SK-N-SH (cell line): ENCODE data around the gene NPC1. TPM values are rescaled to one million over a fixed set of nuclear protein-coding genes. Genes with fewer than 3 reads are reported as not detected.
"Not testable (repeated sequence)": the region's sequence is repeated elsewhere in the genome, so short reads cannot be mapped to it uniquely, and the experiment has no call there.

Experiments
- CTCF ChIA-PET: fragments of 300-600, 350-600 bp; formaldehyde crosslinking; extraction: SDS; loops from one replicate; lab custom pipeline; 2021; lab: Yijun Ruan, JAX
- POLR2A ChIA-PET: fragments of 350-600 bp; sonication (Branson Sonifier 250); formaldehyde crosslinking; extraction: SDS; loops from one replicate; lab custom pipeline; 2020; ENCODE audit warnings: antibody characterized with exemption, inconsistent platforms; lab: Yijun Ruan, JAX
- DNase-seq: peaks from one replicate; pipeline ENCODE4 v3.0.0; 2012
- H2AFZ ChIP-seq: fragments of 200-600 bp; sonication (generic); 2 replicates; pipeline ENCODE4 v1.8.1; 2016; ENCODE audit warnings: antibody characterized with exemption, mild to moderate bottlenecking, low read depth
- H3F3A ChIP-seq: fragments of 200-600 bp; sonication (generic); replicated peaks from 2 replicates; pipeline ENCODE3; 2016; ENCODE audit warnings: antibody characterized with exemption, mild to moderate bottlenecking; ENCODE audit not compliant: insufficient read depth
- H3K27ac ChIP-seq, 2 experiments: fragments of 200-500 bp in 1 of 2; fragments of 200-600 bp in 1 of 2; sonication (Bioruptor generic) in 1 of 2; sonication (generic), shearing (Covaris generic) in 1 of 2; 2 replicates each; pipeline versions ENCODE4 v1.5.1 to v1.6.1; 2014 to 2016; ENCODE audit warnings: low read depth in 2 of 2, inconsistent platforms in 1 of 2, low read length in 1 of 2, mild to moderate bottlenecking in 1 of 2, mixed read lengths in 1 of 2
- H3K27me3 ChIP-seq: fragments of 200-600 bp; sonication (generic), shearing (Covaris generic); 2 replicates; pipeline ENCODE4 v1.6.1; 2016; ENCODE audit warnings: mixed run types; ENCODE audit not compliant: insufficient read depth
- H3K36me3 ChIP-seq, 2 experiments: fragments of 200-500 bp in 1 of 2; fragments of 200-600 bp in 1 of 2; sonication (Bioruptor generic) in 1 of 2; sonication (generic) in 1 of 2; replicated peaks in 1 of 2; 2 replicates each; pipeline versions ENCODE3 to v1.5.1; 2014 to 2016; ENCODE audit warnings: low read length in 1 of 2, mild to moderate bottlenecking in 1 of 2; ENCODE audit not compliant: insufficient read depth in 2 of 2, control insufficient read depth in 1 of 2
- H3K4me1 ChIP-seq, 2 experiments: fragments of 200-500 bp in 1 of 2; fragments of 200-600 bp in 1 of 2; sonication (Bioruptor generic) in 1 of 2; sonication (generic), shearing (Covaris generic) in 1 of 2; 2 replicates each; pipeline versions ENCODE4 v1.5.1 to v1.6.1; 2014 to 2016; ENCODE audit warnings: low read depth in 1 of 2, low read length in 1 of 2, mixed run types in 1 of 2; ENCODE audit not compliant: insufficient read depth in 2 of 2, control insufficient read depth in 1 of 2
- H3K4me2 ChIP-seq: fragments of 200-600 bp; sonication (generic), shearing (Covaris generic); 2 replicates; pipeline ENCODE4 v1.6.1; 2017; ENCODE audit warnings: mixed run types
- H3K4me3 ChIP-seq, 2 experiments: fragments of 200-500 bp in 1 of 2; fragments of 200-600 bp in 1 of 2; sonication (Bioruptor generic) in 1 of 2; sonication (generic), shearing (Covaris generic) in 1 of 2; 2 replicates each; pipeline versions ENCODE4 v1.5.1 to v1.8.1; 2014 to 2016; ENCODE audit warnings: low read depth in 2 of 2, inconsistent platforms in 1 of 2, low read length in 1 of 2, mild to moderate bottlenecking in 1 of 2, mixed read lengths in 1 of 2, moderate library complexity in 1 of 2
- H3K79me2 ChIP-seq: fragments of 200-600 bp; sonication (generic); 2 replicates; pipeline ENCODE4 v1.8.1; 2017; ENCODE audit warnings: mild to moderate bottlenecking; ENCODE audit not compliant: insufficient read depth
- H3K9ac ChIP-seq: fragments of 200-600 bp; sonication (generic); 2 replicates; pipeline ENCODE4 v1.6.1; 2017; ENCODE audit warnings: mixed run types
- H3K9me2 ChIP-seq: fragments of 200-600 bp; sonication (generic); 2 replicates; pipeline ENCODE4 v1.6.1; 2017; ENCODE audit warnings: mixed run types
- H3K9me3 ChIP-seq: fragments of 200-600 bp; sonication (generic); 2 replicates; pipeline ENCODE4 v1.6.1; 2017; ENCODE audit warnings: mixed run types, mild to moderate bottlenecking, moderate library complexity
- H4K20me1 ChIP-seq: fragments of 200-600 bp; sonication (generic); 2 replicates; pipeline ENCODE4 v1.6.1; 2017; ENCODE audit warnings: mild to moderate bottlenecking, mixed run types; ENCODE audit not compliant: insufficient read depth
- CHD2 ChIP-seq: fragments of 150-350 bp; IDR thresholded peaks from 2 replicates; pipeline ENCODE4 v1.6.1; 2018; ENCODE audit warnings: low read length; ENCODE audit not compliant: partially characterized antibody
- ELF1 ChIP-seq: IDR thresholded peaks from 2 replicates; pipeline ENCODE4 v1.4.0; 2012
- EZH2phosphoT487 ChIP-seq: fragments of 200-600 bp; sonication (generic); IDR thresholded peaks from 2 replicates; pipeline ENCODE4 v1.6.1; 2017; ENCODE audit warnings: low read depth, mixed run types, mild to moderate bottlenecking, antibody characterized with exemption, moderate library complexity, borderline replicate concordance
- FOXJ3 ChIP-seq: sonication (generic); formaldehyde crosslinking; IDR thresholded peaks from 2 replicates; pipeline ENCODE4 v1.5.1; 2020; ENCODE audit warnings: mild to moderate bottlenecking, missing genetic modification reagents
- MEF2A ChIP-seq: IDR thresholded peaks from 2 replicates; pipeline ENCODE4 v1.4.0; 2012; ENCODE audit warnings: low read depth, borderline replicate concordance
- MXI1 ChIP-seq: IDR thresholded peaks from 2 replicates; pipeline ENCODE4 v1.6.1; 2012; ENCODE audit warnings: mild to moderate bottlenecking, low read depth, low read length, improper control_type of control experiment
- YY1 ChIP-seq: IDR thresholded peaks from 2 replicates; pipeline ENCODE4 v1.4.0; 2012; ENCODE audit warnings: low read depth, mild to moderate bottlenecking
- WGBS: methylation state at CpG from one replicate; pipeline ENCODE4 v1.1.6; 2017; ENCODE audit warnings: low lambda C conversion rate; 5-methylcytosine and 5-hydroxymethylcytosine counted together
- polyA plus RNA-seq, 3 experiments: library from polyadenylated mRNA; depleted of rRNA; stranded (reverse); fragments of >200 nt; gene quantifications; 2 replicates each; pipeline ENCODE4 v1.2.3, GENCODE V29; 2012
- TF ChIP-seq, protein P1 (sequence below): IDR thresholded peaks from 2 replicates; pipeline ENCODE4 v1.6.1; 2012; ENCODE audit warnings: mild to moderate bottlenecking, low read depth, low read length, moderate library complexity

Gene NPC1
- polyA plus RNA-seq, 1 of the 3 experiments (the other 2 are of a cell fraction): 23.9 TPM

DNA sequence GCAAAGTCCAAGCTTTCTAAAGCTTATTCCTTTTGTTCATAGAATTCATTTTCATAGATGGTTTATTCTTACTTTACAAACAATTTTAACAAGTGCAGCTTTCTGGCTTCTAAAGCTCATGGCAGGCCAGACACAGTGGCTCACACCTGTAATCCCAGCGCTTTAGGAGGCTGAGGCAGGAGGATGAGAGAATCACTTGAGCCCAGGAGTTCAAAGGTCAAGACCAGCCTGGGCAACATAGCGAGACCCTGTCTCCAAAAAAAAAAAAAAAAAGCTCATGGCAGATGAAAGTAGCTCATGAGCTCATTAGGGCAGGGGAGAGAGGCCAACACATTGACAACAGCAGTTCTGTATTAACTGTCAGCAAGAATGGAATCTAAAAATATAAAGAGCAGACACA is 28.1 kb upstream of the NPC1 start:
- CTCF ChIA-PET: interaction anchor here (0.8 to 4.2 kb wide), 6 partner anchors 8 to 196 kb away, joined by 3 to 22 read pairs (median 4); no protein-coding TSS in a partner anchor
- Histone ChIP-seq H4K20me1 (no peaks in the 10 kb centered on the region), H3F3A (no peaks in the 10 kb centered on the region), H3K4me2 (no peak overlapping the region), H2AFZ (no peak overlapping the region), H3K9ac (no peak overlapping the region), H3K27ac (no peak overlapping the region), H3K27me3 (no peaks in the 10 kb centered on the region), H3K79me2 (no peaks in the 10 kb centered on the region), H3K36me3 (no peaks in the 10 kb centered on the region), H3K4me3 (no peak overlapping the region), H3K9me3 (no peaks in the 10 kb centered on the region), H3K4me1 (no peaks in the 10 kb centered on the region), H3K9me2 (no peaks in the 10 kb centered on the region)
- TF ChIP-seq YY1 (no peak), EZH2phosphoT487 (no peak), CHD2 (no peak)
- TF ChIP-seq, protein P1, sequence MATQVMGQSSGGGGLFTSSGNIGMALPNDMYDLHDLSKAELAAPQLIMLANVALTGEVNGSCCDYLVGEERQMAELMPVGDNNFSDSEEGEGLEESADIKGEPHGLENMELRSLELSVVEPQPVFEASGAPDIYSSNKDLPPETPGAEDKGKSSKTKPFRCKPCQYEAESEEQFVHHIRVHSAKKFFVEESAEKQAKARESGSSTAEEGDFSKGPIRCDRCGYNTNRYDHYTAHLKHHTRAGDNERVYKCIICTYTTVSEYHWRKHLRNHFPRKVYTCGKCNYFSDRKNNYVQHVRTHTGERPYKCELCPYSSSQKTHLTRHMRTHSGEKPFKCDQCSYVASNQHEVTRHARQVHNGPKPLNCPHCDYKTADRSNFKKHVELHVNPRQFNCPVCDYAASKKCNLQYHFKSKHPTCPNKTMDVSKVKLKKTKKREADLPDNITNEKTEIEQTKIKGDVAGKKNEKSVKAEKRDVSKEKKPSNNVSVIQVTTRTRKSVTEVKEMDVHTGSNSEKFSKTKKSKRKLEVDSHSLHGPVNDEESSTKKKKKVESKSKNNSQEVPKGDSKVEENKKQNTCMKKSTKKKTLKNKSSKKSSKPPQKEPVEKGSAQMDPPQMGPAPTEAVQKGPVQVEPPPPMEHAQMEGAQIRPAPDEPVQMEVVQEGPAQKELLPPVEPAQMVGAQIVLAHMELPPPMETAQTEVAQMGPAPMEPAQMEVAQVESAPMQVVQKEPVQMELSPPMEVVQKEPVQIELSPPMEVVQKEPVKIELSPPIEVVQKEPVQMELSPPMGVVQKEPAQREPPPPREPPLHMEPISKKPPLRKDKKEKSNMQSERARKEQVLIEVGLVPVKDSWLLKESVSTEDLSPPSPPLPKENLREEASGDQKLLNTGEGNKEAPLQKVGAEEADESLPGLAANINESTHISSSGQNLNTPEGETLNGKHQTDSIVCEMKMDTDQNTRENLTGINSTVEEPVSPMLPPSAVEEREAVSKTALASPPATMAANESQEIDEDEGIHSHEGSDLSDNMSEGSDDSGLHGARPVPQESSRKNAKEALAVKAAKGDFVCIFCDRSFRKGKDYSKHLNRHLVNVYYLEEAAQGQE: no peak
- POLR2A ChIA-PET: no interaction called here
- DNase-seq: no peak
- WGBS: 93% methylated on average over 2 of the region's 2 CpGs

DNA sequence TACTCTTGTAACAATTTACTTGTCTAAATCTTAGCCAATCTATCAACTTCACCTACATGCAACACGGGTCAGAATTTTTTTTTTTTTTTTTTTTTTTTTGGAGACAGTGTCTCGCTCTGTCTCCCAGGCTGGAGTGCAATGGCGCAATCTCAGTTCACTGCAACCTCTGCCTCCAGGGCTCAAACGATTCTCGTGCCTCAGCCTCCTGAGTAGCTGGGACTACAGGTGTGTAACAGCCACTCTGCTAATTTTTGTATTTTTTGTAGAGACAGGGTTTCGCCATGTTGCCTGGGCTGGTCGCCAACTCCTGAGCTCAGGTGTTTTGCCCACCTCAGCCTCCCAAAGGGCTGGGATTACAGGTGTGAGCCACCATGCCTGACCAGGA is 26.8 kb upstream of the NPC1 start:
- H3F3A ChIP-seq, H3K9ac ChIP-seq, H3K27ac ChIP-seq, H3K36me3 ChIP-seq, H3K27me3 ChIP-seq, DNase-seq, POLR2A ChIA-PET, H3K4me3 ChIP-seq, H3K9me2 ChIP-seq, H2AFZ ChIP-seq, H3K79me2 ChIP-seq, H3K4me2 ChIP-seq, H3K4me1 ChIP-seq, H3K9me3 ChIP-seq, H4K20me1 ChIP-seq: not testable (repeated sequence)
- CTCF ChIA-PET: interaction anchor here (3.3 to 4.2 kb wide), 2 partner anchors 9 to 90 kb away, joined by 16 to 22 read pairs; no protein-coding TSS in a partner anchor
- WGBS: 94% methylated on average over 7 of the region's 7 CpGs

GRCh38 chr18:23612434-23613090 is 26.3 kb upstream of the NPC1 start:
- Histone ChIP-seq H3K36me3 (no peaks in the 10 kb centered on the region), H4K20me1 (no peaks in the 10 kb centered on the region), H3K9ac (no peak overlapping the region), H3K4me2 (no peak overlapping the region), H2AFZ (no peak overlapping the region), H3F3A (no peaks in the 10 kb centered on the region), H3K27me3 (no peaks in the 10 kb centered on the region), H3K4me3 (no peak overlapping the region), H3K9me3 (no peaks in the 10 kb centered on the region), H3K79me2 (no peaks in the 10 kb centered on the region), H3K27ac (no peak overlapping the region), H3K4me1 (no peaks in the 10 kb centered on the region), H3K9me2 (no peaks in the 10 kb centered on the region)
- DNase-seq: no peak
- 94% methylated on average over 8 of the region's 8 CpGs for WGBS
- POLR2A ChIA-PET: no interaction called here
- no peak for TF ChIP-seq FOXJ3 (CRISPR knock-in tag)
- TF ChIP-seq ELF1: no peak
- no peak for TF ChIP-seq EZH2phosphoT487
- no peak for TF ChIP-seq MXI1
- TF ChIP-seq MEF2A: no peak
- CTCF ChIA-PET: interaction anchor here (1.0 to 4.2 kb wide), 3 partner anchors 10 to 90 kb away, joined by 3 to 22 read pairs (median 16); no protein-coding TSS in a partner anchor
